NCI-H524 treated with DMSO at 0.1 percent for 48 hours (cell line): ENCODE results near the gene POU2F3.
A peak's percentile ranks its signal among the peaks of the same experiment; 100 is the strongest.

ENCODE experiments used
- DNase-seq: peaks from one replicate; lab custom pipeline; 2025; lab: John Stamatoyannopoulos, UW

The POU2F3 gene

GRCh38 chr11:120324932-120325810 lies 85.2 kb downstream of the POU2F3 start, which contains the start of gene TLCD5:
Gene TLCD5, plus strand, starts transcription at chr11:120325299. Its CDS starts 2,143 bp downstream, at chr11:120327442.
- no peak for DNase-seq

GRCh38 chr11:120326228-120326627 lies 86.3 kb downstream of the POU2F3 start:
- DNase-seq: no peak

- DNase-seq: no peak
Observed at GRCh38 chr11:120326845-120327281, 86.9 kb downstream of the POU2F3 start.

GRCh38 chr11:120327311-120327710 lies 87.4 kb downstream of the POU2F3 start:
- no peak for DNase-seq

- DNase-seq: no peak
Observed at GRCh38 chr11:120329556-120329955, 89.6 kb downstream of the POU2F3 start.

GRCh38 chr11:120330045-120330444 lies 90.1 kb downstream of the POU2F3 start:
- DNase-seq: no peak

- DNase-seq: no peak
Observed at GRCh38 chr11:120331301-120331996, 91.5 kb downstream of the POU2F3 start.

GRCh38 chr11:120332822-120333716 lies 93.1 kb downstream of the POU2F3 start:
- DNase-seq: no peak

GRCh38 chr11:120333801-120334200 lies 93.9 kb downstream of the POU2F3 start:
- no peak for DNase-seq

GRCh38 chr11:120334332-120334731 lies 94.4 kb downstream of the POU2F3 start:
- no peak for DNase-seq

- peak; percentile 22 for DNase-seq
Observed at GRCh38 chr11:120334894-120335462, 95.0 kb downstream of the POU2F3 start.

GRCh38 chr11:120335556-120335907 lies 95.6 kb downstream of the POU2F3 start:
- no peak for DNase-seq

- DNase-seq: peak; percentile 48
Observed at GRCh38 chr11:120335908-120336640, 96.1 kb downstream of the POU2F3 start, which contains the start of gene ARHGEF12. Gene ARHGEF12, plus strand, starts transcription at chr11:120336413. Its CDS starts 831 bp downstream, at chr11:120337244.

- no peak for DNase-seq
Observed at GRCh38 chr11:120336641-120337354, 96.9 kb downstream of the POU2F3 start.

GRCh38 chr11:120337355-120338106 lies 97.6 kb downstream of the POU2F3 start:
- DNase-seq: no peak

- DNase-seq: no peak
Observed at GRCh38 chr11:120338107-120338933, 98.4 kb downstream of the POU2F3 start.

- no peak for DNase-seq
Observed at GRCh38 chr11:120339394-120339890, 99.5 kb downstream of the POU2F3 start.

GRCh38 chr11:120340529-120340928 lies 100.6 kb downstream of the POU2F3 start:
- DNase-seq: no peak
